Measurements from ENCODE around the gene PSMD12.
"Not testable (repeated sequence)": the region's sequence is repeated elsewhere in the genome, so short reads cannot be mapped to it uniquely, and the experiment has no call there.

Gene PSMD12

GRCh38 chr17:67358612-67359011, 7.8 kb downstream of the PSMD12 start:
- no peak for DNase-seq (ENCODE audit: low read depth)

- DNase-seq (ENCODE audit: low read depth): no peak
These were observed 12.3 kb downstream of the PSMD12 start for GRCh38 chr17:67353929-67354574.

- no peak for DNase-seq (ENCODE audit: low read depth)
These were observed 13.2 kb downstream of the PSMD12 start for GRCh38 chr17:67353161-67353560.

GRCh38 chr17:67349420-67349819, 17.0 kb downstream of the PSMD12 start:
- DNase-seq (ENCODE audit: low read depth): no peak

- DNase-seq (ENCODE audit: low read depth): no peak
These were observed 18.6 kb downstream of the PSMD12 start for GRCh38 chr17:67347826-67348225.

- no peak for DNase-seq (ENCODE audit: low read depth)
These were observed 23.1 kb downstream of the PSMD12 start for GRCh38 chr17:67343237-67343636.

- not testable (repeated sequence) for DNase-seq (ENCODE audit: low read depth)
These were observed 28.0 kb downstream of the PSMD12 start for GRCh38 chr17:67338353-67338752.

- DNase-seq (ENCODE audit: low read depth): no peak
These were observed 29.5 kb downstream of the PSMD12 start for GRCh38 chr17:67336859-67337258.

GRCh38 chr17:67335245-67335835, 31.0 kb downstream of the PSMD12 start:
- DNase-seq (ENCODE audit: low read depth): no peak

- DNase-seq (ENCODE audit: low read depth): not testable (repeated sequence)
These were observed 34.2 kb downstream of the PSMD12 start for GRCh38 chr17:67332162-67332508.

GRCh38 chr17:67331381-67332161, 34.8 kb downstream of the PSMD12 start:
- DNase-seq (ENCODE audit: low read depth): not testable (repeated sequence)

- DNase-seq (ENCODE audit: low read depth): no peak
These were observed 38.4 kb downstream of the PSMD12 start for GRCh38 chr17:67328026-67328425.

- DNase-seq (ENCODE audit: low read depth): not testable (repeated sequence)
These were observed 39.2 kb downstream of the PSMD12 start for GRCh38 chr17:67326959-67327745.

GRCh38 chr17:67326440-67326839, 39.9 kb downstream of the PSMD12 start:
- DNase-seq (ENCODE audit: low read depth): no peak

GRCh38 chr17:67324330-67324729, 42.0 kb downstream of the PSMD12 start:
- DNase-seq (ENCODE audit: low read depth): no peak

- DNase-seq (ENCODE audit: low read depth): no peak
These were observed 42.9 kb downstream of the PSMD12 start for GRCh38 chr17:67323445-67323844.

- DNase-seq (ENCODE audit: low read depth): no peak
These were observed 44.2 kb downstream of the PSMD12 start for GRCh38 chr17:67322042-67322787.

GRCh38 chr17:67321486-67321885, 44.9 kb downstream of the PSMD12 start:
- DNase-seq (ENCODE audit: low read depth): not testable (repeated sequence)

GRCh38 chr17:67316781-67317180, 49.6 kb downstream of the PSMD12 start:
- DNase-seq (ENCODE audit: low read depth): no peak

- no peak for DNase-seq (ENCODE audit: low read depth)
These were observed 50.5 kb downstream of the PSMD12 start for GRCh38 chr17:67315865-67316264.

- DNase-seq (ENCODE audit: low read depth): no peak
These were observed 54.1 kb downstream of the PSMD12 start for GRCh38 chr17:67312265-67312664.

GRCh38 chr17:67311575-67311974, 54.8 kb downstream of the PSMD12 start:
- DNase-seq (ENCODE audit: low read depth): no peak

Measured in T follicular helper cell (primary cell).